Upper lobe of right lung (tissue), 1 donor: ENCODE data around the gene VANGL1. TPM values are rescaled to one million over a fixed set of nuclear protein-coding genes. Genes with fewer than 3 reads are reported as not detected.

ENCODE experiments used
- ATAC-seq: fragments of 200-7000 bp; cut with Tn5 transposase; one replicate; pipeline ENCODE4 v1.9.1; 2020; ENCODE audit warnings: mild to moderate bottlenecking, moderate library complexity
- DNase-seq: peaks from one replicate; pipeline ENCODE4 v3.0.0-alpha.2; 2020
- H3K27ac ChIP-seq: fragments of 200-600 bp; one replicate; pipeline ENCODE4 v1.8.0; 2022
- H3K27me3 ChIP-seq: fragments of 200-600 bp; one replicate; pipeline ENCODE4 v1.8.0; 2022; ENCODE audit warnings: mild to moderate bottlenecking
- H3K36me3 ChIP-seq: fragments of 200-600 bp; one replicate; pipeline ENCODE4 v1.8.0; 2022
- H3K4me1 ChIP-seq: fragments of 200-600 bp; one replicate; pipeline ENCODE4 v1.8.0; 2022
- H3K4me3 ChIP-seq: fragments of 200-600 bp; one replicate; pipeline ENCODE4 v1.8.0; 2022; ENCODE audit warnings: mild to moderate bottlenecking
- H3K9me3 ChIP-seq: fragments of 200-600 bp; one replicate; pipeline ENCODE4 v1.8.0; 2022
- CTCF ChIP-seq: fragments of 200-600 bp; IDR thresholded peaks from one replicate; pipeline ENCODE4 v1.8.0; 2022; ENCODE audit warnings: antibody characterized with exemption
- intact Hi-C: fragments of 100-400 bp; cut with DNase I; formaldehyde crosslinking; loops from one replicate; pipeline ENCODE4 v1.11.0; 2022
- total RNA-seq: library from RNA; stranded (reverse); fragmentation: NEBNext Ultra II Directional; extraction: Animal tissue kit (Norgen Biotek cat#: 25700); gene quantifications from one replicate; pipeline ENCODE4 v1.2.1, GENCODE V29; 2021
- donor health status: DM: no; HTN: yes; CAD: no; lungs with severe emphysema.

The VANGL1 gene
- total RNA-seq, 1 donor from 2014 or later = 10.4 TPM

- Histone ChIP-seq H3K36me3 (no peaks in the 10 kb centered on the region), H3K9me3 (no peaks in the 10 kb centered on the region), H3K4me1 (no peaks in the 10 kb centered on the region), H3K27ac (no peak overlapping the region), H3K4me3 (no peak overlapping the region), H3K27me3 (no peaks in the 10 kb centered on the region)
- intact Hi-C loops = no loop called here
- TF ChIP-seq CTCF = no peak
- ATAC-seq (no peak), DNase-seq (no peak)
These were observed 55.8 kb downstream of the VANGL1 start for GRCh38 chr1:115697619-115698018.

GRCh38 chr1:115701090-115701489, 59.3 kb downstream of the VANGL1 start:
- no peak overlapping the region for H3K4me3 ChIP-seq
- intact Hi-C loops = no loop called here
- H3K27me3 ChIP-seq = no peaks in the 10 kb centered on the region
- no peak for ATAC-seq
- no peaks in the 10 kb centered on the region for H3K36me3 ChIP-seq
- no peak for DNase-seq
- no peaks in the 10 kb centered on the region for H3K9me3 ChIP-seq
- H3K27ac ChIP-seq = no peak overlapping the region
- H3K4me1 ChIP-seq = no peaks in the 10 kb centered on the region
- no peak for TF ChIP-seq CTCF

GRCh38 chr1:115702959-115703358, 61.2 kb downstream of the VANGL1 start:
- Histone ChIP-seq H3K27me3 (no peaks in the 10 kb centered on the region), H3K4me3 (no peak overlapping the region), H3K4me1 (no peaks in the 10 kb centered on the region), H3K36me3 (no peaks in the 10 kb centered on the region), H3K9me3 (no peaks in the 10 kb centered on the region), H3K27ac (no peak overlapping the region)
- no peak for TF ChIP-seq CTCF
- ATAC-seq (no peak), DNase-seq (no peak)
- intact Hi-C loops = no loop called here

- no peaks in the 10 kb centered on the region for H3K9me3 ChIP-seq
These were observed 63.5 kb downstream of the VANGL1 start for GRCh38 chr1:115705085-115705951.

GRCh38 chr1:115705963-115706362, 64.2 kb downstream of the VANGL1 start:
- DNase-seq = no peak
- Histone ChIP-seq H3K4me3 (no peak overlapping the region), H3K27ac (no peak overlapping the region), H3K9me3 (no peaks in the 10 kb centered on the region), H3K4me1 (no peaks in the 10 kb centered on the region), H3K36me3 (no peaks in the 10 kb centered on the region), H3K27me3 (no peaks in the 10 kb centered on the region)
- TF ChIP-seq CTCF = no peak
- intact Hi-C loops = no loop called here
- no peak for ATAC-seq

More at GRCh38 chr1:115705085-115705951, 63.5 kb downstream of the VANGL1 start:
- Histone ChIP-seq H3K27ac (no peak overlapping the region), H3K4me3 (no peak overlapping the region), H3K36me3 (no peaks in the 10 kb centered on the region), H3K4me1 (no peaks in the 10 kb centered on the region), H3K27me3 (no peaks in the 10 kb centered on the region)
- DNase-seq (no peak), ATAC-seq (no peak)
- TF ChIP-seq CTCF = no peak
- intact Hi-C loops = no loop called here
